ENCODE results near the gene PCGF5.
A peak's percentile ranks its signal among the peaks of the same experiment; 100 is the strongest.

The PCGF5 gene

GRCh38 chr10:91296471-91296870 lies 76.0 kb downstream of the PCGF5 start:
- no peaks in the 10 kb centered on the region for H3K9me3 ChIP-seq (ENCODE audit: control insufficient read depth, insufficient read depth, low read depth, low read length)
- CTCF ChIA-PET = interaction anchor here (0.6 to 2.9 kb wide), 12 partner anchors 19 to 457 kb away, joined by 3 to 10 read pairs (median 4); no protein-coding TSS in a partner anchor
- TF ChIP-seq ZNF654 (tag by site-specific recombination; IDR thresholded peaks at IDR 0.05; ENCODE audit: low read depth) = peak; percentile 62
- 0 out of 2 replicates have a peak, but pooled peaks have one; percentile 26 for TF ChIP-seq ZFP37 (tag by site-specific recombination; IDR thresholded peaks at IDR 0.05)
- TF ChIP-seq ZNF362 (tag by site-specific recombination; IDR thresholded peaks at IDR 0.05) = peak; percentile 97
- no peak for TF ChIP-seq ZBTB48 (tag by site-specific recombination; IDR thresholded peaks at IDR 0.05)
- 0 out of 2 replicates have a peak, but pooled peaks have one; percentile 29 for TF ChIP-seq CTCF (tag by site-specific recombination; IDR thresholded peaks at IDR 0.05)
- no peaks in the 10 kb centered on the region for H3K36me3 ChIP-seq (ENCODE audit: control insufficient read depth in 2 of 2, insufficient read depth in 1 of 2, low read length in 2 of 2)
- H3K4me1 ChIP-seq (ENCODE audit: control insufficient read depth, insufficient read depth, low read length) = no peaks in the 10 kb centered on the region; the same call in 1 of the 2 replicates
- no peak overlapping the region for H3K4me3 ChIP-seq (ENCODE audit: low read depth, low read length)
- H3K27ac ChIP-seq (ENCODE audit: extremely low read depth, low read depth, low read length) = no peak overlapping the region
- POLR2A ChIA-PET = interaction anchor here (0.6 to 1.2 kb wide), 3 partner anchors 96 to 385 kb away, joined by 3 to 5 read pairs (median 4); no protein-coding TSS in a partner anchor

GRCh38 chr10:91298224-91298871 lies 77.9 kb downstream of the PCGF5 start:
- POLR2A ChIA-PET = interaction anchor here (1.3 to 1.5 kb wide), 2 partner anchors 82 to 111 kb away, joined by 4 read pairs; no protein-coding TSS in a partner anchor
- CTCF ChIA-PET = interaction anchor here (0.6 to 3.3 kb wide), 63 partner anchors 9 to 615 kb away, joined by 3 to 27 read pairs (median 4); partner anchors contain the start of gene PPP1R3C
- no peaks in the 10 kb centered on the region for H3K36me3 ChIP-seq (ENCODE audit: control insufficient read depth in 2 of 2, insufficient read depth in 1 of 2, low read length in 2 of 2)
- H3K9me3 ChIP-seq (ENCODE audit: control insufficient read depth, insufficient read depth, low read depth, low read length) = no peaks in the 10 kb centered on the region
- H3K27ac ChIP-seq (ENCODE audit: extremely low read depth, low read depth, low read length) = no peak overlapping the region
- peak overlapping the region; percentile 12; the same call in 1 of the 2 replicates for H3K4me3 ChIP-seq (ENCODE audit: low read depth, low read length)
- H3K4me1 ChIP-seq (ENCODE audit: control insufficient read depth, insufficient read depth, low read length) = no peaks in the 10 kb centered on the region; the same call in 1 of the 2 replicates
- TF ChIP-seq ZNF394 (tag by site-specific recombination; IDR thresholded peaks at IDR 0.05; ENCODE audit: borderline replicate concordance) = 0 out of 2 replicates have a peak, but pooled peaks have one; percentile 23
- TF ChIP-seq ZNF366 (tag by site-specific recombination; conservative IDR thresholded peaks at IDR 0.05) = peak; percentile 46; the same call in 1 of the 2 replicates
- no peak for TF ChIP-seq ZNF211 (tag by site-specific recombination; IDR thresholded peaks at IDR 0.05; ENCODE audit: low read depth)
- TF ChIP-seq KLF1 (tag by site-specific recombination; IDR thresholded peaks at IDR 0.05) = no peak
- TF ChIP-seq ELK4 (IDR thresholded peaks at IDR 0.05; ENCODE audit: borderline replicate concordance, low read depth, low read length) = no peak
- no peak for TF ChIP-seq ZSCAN16 (tag by site-specific recombination; IDR thresholded peaks at IDR 0.05)
- peak; percentile 89 for TF ChIP-seq ZXDB (tag by site-specific recombination; IDR thresholded peaks at IDR 0.05)
- TF ChIP-seq ZNF501 (tag by site-specific recombination; IDR thresholded peaks at IDR 0.05) = peak; percentile 59; the same call in 1 of the 2 replicates
- no peak for TF ChIP-seq ZNF629 (tag by site-specific recombination; IDR thresholded peaks at IDR 0.05)
- peak; percentile 22 for TF ChIP-seq SP2 (tag by site-specific recombination; IDR thresholded peaks at IDR 0.05)
- TF ChIP-seq SP7 (tag by site-specific recombination; IDR thresholded peaks at IDR 0.05) = peak; percentile 57; the same call in 1 of the 2 replicates
- TF ChIP-seq ZNF654 (tag by site-specific recombination; IDR thresholded peaks at IDR 0.05; ENCODE audit: low read depth) = peak; percentile 90
- TF ChIP-seq PRDM10 (tag by site-specific recombination; IDR thresholded peaks at IDR 0.05) = peak; percentile 56
- peak; percentile 37; the same call in 1 of the 2 replicates for TF ChIP-seq ZBTB17 (tag by site-specific recombination; IDR thresholded peaks at IDR 0.05)
- TF ChIP-seq REPIN1 (tag by site-specific recombination; IDR thresholded peaks at IDR 0.05; ENCODE audit: low read depth) = 0 out of 2 replicates have a peak, but pooled peaks have one; percentile 40
- TF ChIP-seq CTCF (tag by site-specific recombination; IDR thresholded peaks at IDR 0.05) = peak; percentile 92
- 0 out of 2 replicates have a peak, but pooled peaks have one; percentile 44 for TF ChIP-seq SP3 (tag by site-specific recombination; IDR thresholded peaks at IDR 0.05)
- 0 out of 2 replicates have a peak, but pooled peaks have one; percentile 65 for TF ChIP-seq ZNF324 (tag by site-specific recombination; IDR thresholded peaks at IDR 0.05)

Data from HEK293 (cell line).